ENCODE measurements around the gene CAPZA3. TPM values are rescaled to one million over a fixed set of nuclear protein-coding genes. Genes with fewer than 3 reads are reported as not detected.
A peak's percentile ranks its signal among the peaks of the same experiment; 100 is the strongest.

Gene CAPZA3
- total RNA-seq, 6 experiments from 2014 or later: 0.24 to 1.2 (median 0.26) TPM; not detected in 3

- H3K27me3 ChIP-seq: no peaks in the 10 kb centered on the region
- H3K4me3 ChIP-seq: no peak overlapping the region
- H3K4me1 ChIP-seq: no peaks in the 10 kb centered on the region
- WGBS (ENCODE audit: insufficient coverage, low coverage, low lambda C conversion rate, missing lambda C conversion rate): 70% methylated on average over 5 of the region's 5 CpGs
- H3K27ac ChIP-seq: no peak overlapping the region
- H3K9me3 ChIP-seq: peaks cover 0 to 5% (median 0%) of the 10 kb centered on the region in 4 donors
- intact Hi-C loops (cut with DNase I): no loop called here
- no peak for TF ChIP-seq CTCF (IDR thresholded peaks at IDR 0.05)
- TF ChIP-seq POLR2A (IDR thresholded peaks at IDR 0.05): no peak
- DNase-seq (no peak), ATAC-seq (no peak)
- no peaks in the 10 kb centered on the region for H3K36me3 ChIP-seq
Measured at GRCh38 chr12:18731156-18731555, 6.8 kb upstream of the CAPZA3 start.

- no peaks in the 10 kb centered on the region for H3K36me3 ChIP-seq
- H3K27ac ChIP-seq: no peak overlapping the region
- no peak for DNase-seq
- peaks cover 0 to 8% (median 3%) of the 10 kb centered on the region in 4 donors for H3K4me1 ChIP-seq
- H3K27me3 ChIP-seq: no peaks in the 10 kb centered on the region
- ATAC-seq: no peak
- intact Hi-C loops (cut with DNase I): no loop called here
- TF ChIP-seq POLR2A (IDR thresholded peaks at IDR 0.05) (no peak), CTCF (IDR thresholded peaks at IDR 0.05) (no peak)
- no peaks in the 10 kb centered on the region for H3K9me3 ChIP-seq
- WGBS (ENCODE audit: insufficient coverage, low coverage, low lambda C conversion rate, missing lambda C conversion rate): 61% methylated on average over 1 of the region's 1 CpG
- no peak overlapping the region for H3K4me3 ChIP-seq
Measured at GRCh38 chr12:18747895-18748294, 10.0 kb downstream of the CAPZA3 start.

GRCh38 chr12:18749386-18749957 lies 11.6 kb downstream of the CAPZA3 start:
- no peaks in the 10 kb centered on the region for H3K27me3 ChIP-seq

GRCh38 chr12:18750085-18750484 lies 12.2 kb downstream of the CAPZA3 start:
- H3K9me3 ChIP-seq: no peaks in the 10 kb centered on the region
- DNase-seq (no peak), ATAC-seq (peak; percentile 38 to 51 (median 46))
- H3K4me3 ChIP-seq: no peak overlapping the region
- intact Hi-C loops (cut with DNase I): no loop called here
- no peaks in the 10 kb centered on the region for H3K36me3 ChIP-seq
- H3K27me3 ChIP-seq: no peaks in the 10 kb centered on the region
- H3K27ac ChIP-seq: no peak overlapping the region
- peaks cover 0 to 14% (median 7%) of the 10 kb centered on the region in 4 donors for H3K4me1 ChIP-seq
- TF ChIP-seq CTCF (IDR thresholded peaks at IDR 0.05) (no peak), POLR2A (IDR thresholded peaks at IDR 0.05) (no peak)
- WGBS (ENCODE audit: insufficient coverage, low coverage, low lambda C conversion rate, missing lambda C conversion rate): 37% methylated on average over 1 of the region's 1 CpG

More at GRCh38 chr12:18749386-18749957, 11.6 kb downstream of the CAPZA3 start:
- intact Hi-C loops (cut with DNase I): no loop called here
- Histone ChIP-seq H3K27ac (no peak overlapping the region), H3K36me3 (no peaks in the 10 kb centered on the region), H3K4me3 (no peak overlapping the region), H3K4me1 (peaks cover 0 to 14% (median 7%) of the 10 kb centered on the region in 4 donors), H3K9me3 (no peaks in the 10 kb centered on the region)
- WGBS (ENCODE audit: insufficient coverage, low coverage, low lambda C conversion rate, missing lambda C conversion rate): 53% methylated on average over 2 of the region's 4 CpGs
- ATAC-seq: no peak
- no peak for DNase-seq
- TF ChIP-seq POLR2A (IDR thresholded peaks at IDR 0.05): no peak
- TF ChIP-seq CTCF (IDR thresholded peaks at IDR 0.05): no peak
